GM23248 (cell line): ENCODE measurements around the gene OLR1.

ENCODE experiments used
- EZH2 ChIP-seq: fragments of 200-600 bp; sonication (generic); IDR thresholded peaks from 2 replicates; pipeline ENCODE4 v1.6.1; 2018; ENCODE audit warnings: antibody characterized with exemption, mild to moderate bottlenecking; ENCODE audit not compliant: insufficient read depth, poor library complexity, severe bottlenecking
- EZH2phosphoT487 ChIP-seq: fragments of 200-600 bp; sonication (generic); IDR thresholded peaks from 2 replicates; pipeline ENCODE4 v1.6.1; 2018; ENCODE audit warnings: antibody characterized with exemption, moderate library complexity, mild to moderate bottlenecking, low read depth; ENCODE audit not compliant: insufficient read depth

DNA sequence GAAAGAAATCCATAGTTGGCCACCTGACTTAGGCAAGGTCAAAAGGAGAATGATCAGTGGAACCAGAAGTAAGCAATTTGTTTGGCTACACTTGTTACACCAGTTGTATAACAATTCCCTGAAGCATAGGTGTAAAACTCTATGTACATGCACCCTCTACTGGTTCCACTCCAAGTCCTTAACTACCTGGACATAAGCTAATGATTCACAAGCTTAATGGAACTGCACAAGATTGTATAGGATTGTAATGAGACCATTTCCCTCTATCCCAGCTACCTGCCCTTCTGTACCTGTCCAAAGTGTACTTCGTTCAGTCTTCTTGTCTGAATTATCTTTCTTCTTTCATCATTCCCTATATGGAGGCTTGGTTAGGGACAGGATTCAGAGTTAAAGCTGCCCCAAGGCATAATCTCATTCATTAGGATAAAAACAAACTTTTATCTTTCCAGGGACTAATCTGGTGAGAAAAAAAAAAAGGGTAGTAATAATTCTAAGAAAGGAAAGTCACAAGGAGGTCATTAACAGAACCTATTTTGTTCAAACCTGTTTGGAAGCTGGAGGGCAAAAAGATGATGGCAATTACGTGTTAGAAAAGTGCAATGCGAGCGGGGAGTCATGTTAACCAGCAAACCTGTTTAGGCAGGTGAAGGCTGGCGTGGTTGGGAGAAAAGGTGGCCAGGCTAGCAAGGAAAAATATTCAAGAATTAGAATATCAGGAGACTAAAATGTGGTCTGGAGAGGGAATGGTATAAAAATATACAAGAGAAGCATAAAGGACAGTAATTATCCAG is 4.1 kb upstream of the OLR1 start:
- no peak for TF ChIP-seq EZH2
- TF ChIP-seq EZH2phosphoT487: no peak
